BJ (cell line): ENCODE results near the gene ZFX. TPM values are rescaled to one million over a fixed set of nuclear protein-coding genes. Genes with fewer than 3 reads are reported as not detected.

Source experiments
- CTCF ChIA-PET: fragments of 350-600 bp; formaldehyde crosslinking; extraction: SDS; loops from one replicate; lab custom pipeline; 2021; ENCODE audit warnings: antibody characterized with exemption, inconsistent platforms; lab: Yijun Ruan, JAX
- POLR2A ChIA-PET: fragments of 300-600 bp; sonication (Branson Sonifier 250); formaldehyde crosslinking; extraction: SDS; loops from one replicate; lab custom pipeline; 2021; ENCODE audit warnings: antibody characterized with exemption; lab: Charles Lee
- DNase-seq: peaks from one replicate; pipeline ENCODE4 v3.0.0-alpha.2; 2011; ENCODE audit warnings: low read depth
- H3K27me3 ChIP-seq: 2 replicates; pipeline ENCODE4 v1.6.0; 2011; ENCODE audit warnings: low read length; ENCODE audit not compliant: control insufficient read depth, insufficient read depth
- H3K36me3 ChIP-seq: 2 replicates; pipeline ENCODE4 v1.5.1; 2011; ENCODE audit warnings: low read length; ENCODE audit not compliant: control insufficient read depth, insufficient read depth
- H3K4me3 ChIP-seq: 2 replicates; pipeline ENCODE4 v1.5.1; 2011; ENCODE audit warnings: low read depth, mild to moderate bottlenecking, control low read depth, low read length
- CTCF ChIP-seq: IDR thresholded peaks from 2 replicates; pipeline ENCODE4 v1.5.1; 2011; ENCODE audit warnings: low read depth, mild to moderate bottlenecking, control low read depth, inconsistent platforms, low read length, moderate library complexity; ENCODE audit not compliant: insufficient read depth
- polyA plus RNA-seq: library from polyadenylated mRNA; depleted of rRNA; stranded (reverse); fragments of >200 nt; gene quantifications from 2 replicates; pipeline ENCODE4 v1.2.3, GENCODE V29; 2011

The ZFX gene
- polyA plus RNA-seq, 1 experiment = 12.5 TPM

- POLR2A ChIA-PET = no interaction called here
- no peaks in the 10 kb centered on the region for H3K27me3 ChIP-seq
- no peaks in the 10 kb centered on the region for H3K36me3 ChIP-seq
- no peak overlapping the region for H3K4me3 ChIP-seq
- TF ChIP-seq CTCF = no peak
- DNase-seq = no peak
- CTCF ChIA-PET = no interaction called here
Measured at GRCh38 chrX:24198101-24198500, 48.6 kb downstream of the ZFX start.

GRCh38 chrX:24200133-24200532, 50.6 kb downstream of the ZFX start:
- Histone ChIP-seq H3K27me3 (no peaks in the 10 kb centered on the region), H3K36me3 (no peaks in the 10 kb centered on the region), H3K4me3 (no peak overlapping the region)
- ChIA-PET CTCF (no interaction called here), POLR2A (no interaction called here)
- no peak for TF ChIP-seq CTCF
- no peak for DNase-seq

GRCh38 chrX:24201216-24201615, 51.7 kb downstream of the ZFX start:
- DNase-seq = no peak
- TF ChIP-seq CTCF = no peak
- ChIA-PET POLR2A (no interaction called here), CTCF (no interaction called here)
- Histone ChIP-seq H3K36me3 (no peaks in the 10 kb centered on the region), H3K4me3 (no peak overlapping the region), H3K27me3 (no peaks in the 10 kb centered on the region)

GRCh38 chrX:24202465-24203031, 53.0 kb downstream of the ZFX start:
- TF ChIP-seq CTCF = no peak
- ChIA-PET CTCF (no interaction called here), POLR2A (no interaction called here)
- H3K36me3 ChIP-seq = no peaks in the 10 kb centered on the region
- no peak overlapping the region for H3K4me3 ChIP-seq
- H3K27me3 ChIP-seq = no peaks in the 10 kb centered on the region
- no peak for DNase-seq

GRCh38 chrX:24203072-24203808, 53.7 kb downstream of the ZFX start:
- no peak overlapping the region for H3K4me3 ChIP-seq
- CTCF ChIA-PET = no interaction called here
- no peaks in the 10 kb centered on the region; the same call in 1 of the 2 replicates for H3K36me3 ChIP-seq
- no peaks in the 10 kb centered on the region for H3K27me3 ChIP-seq
- POLR2A ChIA-PET = no interaction called here
- DNase-seq = no peak
- no peak for TF ChIP-seq CTCF
